ENCODE measurements around the gene MCAM. TPM values are rescaled to one million over a fixed set of nuclear protein-coding genes. Genes with fewer than 3 reads are reported as not detected.

The MCAM gene
- total and polyA plus RNA-seq, 8 donors: 11.2 to 46.7 (median 21.1) TPM

DNA sequence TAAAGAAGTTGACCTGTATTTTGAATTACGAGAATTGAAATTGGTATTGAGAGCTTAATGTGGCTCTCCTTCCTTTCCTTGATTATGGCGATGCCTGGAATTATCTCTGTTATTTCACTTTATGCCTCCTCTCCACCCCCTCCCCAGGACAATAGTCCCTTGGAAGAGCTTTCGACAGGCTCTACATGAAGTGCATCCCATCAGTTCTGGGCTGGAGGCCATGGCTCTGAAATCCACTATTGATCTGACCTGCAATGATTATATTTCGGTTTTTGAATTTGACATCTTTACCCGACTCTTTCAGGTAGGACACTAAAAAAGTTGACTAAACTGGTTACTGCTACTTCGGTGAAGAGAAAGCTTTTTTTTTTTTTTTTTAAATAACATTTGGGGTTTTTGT, 43.2 kb downstream of the MCAM start:
- no peaks in the 10 kb centered on the region for H3K9me3 ChIP-seq
- DNase-seq (no peak), FAIRE-seq (no peak), ATAC-seq (no peak)
- H3K4me3 ChIP-seq: no peak overlapping the region
- no peak overlapping the region for H3K27ac ChIP-seq
- intact Hi-C loops (cut with DNase I): no loop called here
- no peaks in the 10 kb centered on the region for H3K27me3 ChIP-seq
- peaks cover 0 to 4% (median 0%) of the 10 kb centered on the region in 3 donors for H3K4me1 ChIP-seq
- 94 to 96% methylated on average over 6 of the region's 6 CpGs for WGBS, 2 donors
- TF ChIP-seq, protein P1, sequence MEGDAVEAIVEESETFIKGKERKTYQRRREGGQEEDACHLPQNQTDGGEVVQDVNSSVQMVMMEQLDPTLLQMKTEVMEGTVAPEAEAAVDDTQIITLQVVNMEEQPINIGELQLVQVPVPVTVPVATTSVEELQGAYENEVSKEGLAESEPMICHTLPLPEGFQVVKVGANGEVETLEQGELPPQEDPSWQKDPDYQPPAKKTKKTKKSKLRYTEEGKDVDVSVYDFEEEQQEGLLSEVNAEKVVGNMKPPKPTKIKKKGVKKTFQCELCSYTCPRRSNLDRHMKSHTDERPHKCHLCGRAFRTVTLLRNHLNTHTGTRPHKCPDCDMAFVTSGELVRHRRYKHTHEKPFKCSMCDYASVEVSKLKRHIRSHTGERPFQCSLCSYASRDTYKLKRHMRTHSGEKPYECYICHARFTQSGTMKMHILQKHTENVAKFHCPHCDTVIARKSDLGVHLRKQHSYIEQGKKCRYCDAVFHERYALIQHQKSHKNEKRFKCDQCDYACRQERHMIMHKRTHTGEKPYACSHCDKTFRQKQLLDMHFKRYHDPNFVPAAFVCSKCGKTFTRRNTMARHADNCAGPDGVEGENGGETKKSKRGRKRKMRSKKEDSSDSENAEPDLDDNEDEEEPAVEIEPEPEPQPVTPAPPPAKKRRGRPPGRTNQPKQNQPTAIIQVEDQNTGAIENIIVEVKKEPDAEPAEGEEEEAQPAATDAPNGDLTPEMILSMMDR (IDR thresholded peaks at IDR 0.05): no peak
- peaks cover 0 to 13% (median 3%) of the 10 kb centered on the region in 3 donors for H3K36me3 ChIP-seq

DNA sequence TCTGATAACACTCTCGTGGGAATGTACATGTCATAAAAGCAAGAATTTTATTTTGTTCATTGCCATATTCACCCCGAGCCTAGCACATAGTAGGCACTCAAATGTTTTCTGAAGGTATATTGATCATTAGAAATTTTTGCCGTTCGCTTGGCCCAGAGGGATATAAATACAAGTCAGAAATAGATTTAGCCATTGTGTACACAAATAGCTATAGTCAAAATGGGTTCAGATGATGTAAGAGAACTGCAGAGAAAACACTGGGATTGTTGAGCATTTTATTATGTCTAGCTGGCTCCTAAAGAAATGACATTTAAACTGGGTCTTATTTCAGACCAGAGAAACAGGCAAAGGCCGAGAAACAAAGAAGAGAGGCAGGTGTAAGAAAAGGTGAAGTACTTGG, 49.3 kb downstream of the MCAM start:
- peaks cover 0 to 3% (median 0%) of the 10 kb centered on the region in 3 donors for H3K4me1 ChIP-seq
- DNase-seq (no peak), FAIRE-seq (no peak), ATAC-seq (no peak)
- intact Hi-C loops (cut with DNase I): no loop called here
- no peaks in the 10 kb centered on the region for H3K9me3 ChIP-seq
- WGBS, 2 donors: 84 to 85% methylated on average over 5 of the region's 5 CpGs
- no peaks in the 10 kb centered on the region for H3K27me3 ChIP-seq
- no peak overlapping the region for H3K4me3 ChIP-seq
- H3K36me3 ChIP-seq: no peaks in the 10 kb centered on the region
- TF ChIP-seq, protein P1 (IDR thresholded peaks at IDR 0.05): no peak
- no peak overlapping the region for H3K27ac ChIP-seq

DNA sequence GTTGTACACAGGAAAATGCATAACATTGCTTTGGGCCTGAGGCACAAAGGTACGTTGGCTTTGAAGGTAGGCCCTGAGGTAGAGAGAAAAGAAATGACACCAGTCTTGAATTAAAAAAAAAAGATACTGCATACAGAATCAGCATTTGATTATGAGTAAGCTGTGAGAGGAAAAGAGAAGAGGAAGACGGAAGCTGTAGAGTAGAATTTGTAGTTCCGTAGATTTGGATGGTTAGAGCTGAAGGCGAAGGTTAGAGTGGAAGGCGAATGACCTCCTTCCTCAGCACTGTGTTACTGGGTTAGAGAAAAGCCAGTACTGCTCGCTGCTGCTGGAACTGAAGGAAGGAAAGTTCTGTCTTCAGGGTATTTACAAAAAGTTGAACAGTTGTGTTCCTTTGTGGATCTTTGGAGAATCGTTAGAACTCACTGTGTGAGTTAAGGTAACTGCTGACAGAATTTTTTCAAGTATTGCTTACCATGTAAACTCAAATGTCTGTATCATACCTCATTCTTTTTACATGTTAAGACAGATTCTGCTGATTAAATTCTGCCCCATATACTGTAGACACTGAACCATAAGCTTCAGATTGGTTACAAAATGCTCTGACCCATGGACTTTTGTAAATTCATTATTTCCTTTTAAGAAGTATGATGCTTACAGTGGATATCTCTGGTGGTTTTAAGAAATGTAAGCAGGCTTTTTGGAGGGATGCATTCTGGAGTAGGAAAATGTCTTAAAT, 50.2 kb downstream of the MCAM start:
- ATAC-seq: no peak
- Histone ChIP-seq H3K9me3 (no peaks in the 10 kb centered on the region), H3K27me3 (no peaks in the 10 kb centered on the region), H3K4me3 (no peak overlapping the region), H3K4me1 (peaks cover 0 to 3% (median 0%) of the 10 kb centered on the region in 3 donors), H3K27ac (no peak overlapping the region), H3K36me3 (no peaks in the 10 kb centered on the region)
- intact Hi-C loops (cut with DNase I): no loop called here
- 91 to 94% methylated on average over 7 of the region's 7 CpGs for WGBS, 2 donors
- DNase-seq: no peak
- FAIRE-seq: no peak
- TF ChIP-seq, protein P1 (IDR thresholded peaks at IDR 0.05): no peak

DNA sequence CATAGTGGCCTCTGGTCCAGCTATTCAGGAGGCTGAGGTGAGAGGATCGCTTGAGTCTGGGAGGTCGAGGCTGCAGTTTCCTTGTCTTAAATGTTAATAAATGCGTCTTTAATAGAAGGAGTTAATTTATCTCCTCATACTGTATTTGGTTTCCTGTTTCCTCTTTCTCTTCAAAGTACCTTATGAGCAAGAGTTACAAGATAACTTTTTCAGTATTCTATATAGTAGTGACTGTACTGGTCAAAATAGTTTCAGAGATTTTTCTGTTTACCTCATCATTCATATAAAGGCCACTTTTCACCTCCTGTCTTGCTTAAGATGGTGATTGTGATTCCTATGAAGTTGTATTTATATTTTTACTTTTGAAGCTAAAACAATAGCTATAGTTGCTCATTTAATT, 50.9 kb downstream of the MCAM start:
- Histone ChIP-seq H3K36me3 (no peaks in the 10 kb centered on the region), H3K27ac (no peak overlapping the region), H3K4me3 (no peak overlapping the region), H3K4me1 (peaks cover 0 to 3% (median 0%) of the 10 kb centered on the region in 3 donors), H3K27me3 (no peaks in the 10 kb centered on the region), H3K9me3 (no peaks in the 10 kb centered on the region)
- TF ChIP-seq, protein P1 (IDR thresholded peaks at IDR 0.05): no peak
- no peak for FAIRE-seq
- DNase-seq: no peak
- no peak for ATAC-seq
- intact Hi-C loops (cut with DNase I): no loop called here
- 91 to 95% methylated on average over 3 of the region's 3 CpGs for WGBS, 2 donors

DNA sequence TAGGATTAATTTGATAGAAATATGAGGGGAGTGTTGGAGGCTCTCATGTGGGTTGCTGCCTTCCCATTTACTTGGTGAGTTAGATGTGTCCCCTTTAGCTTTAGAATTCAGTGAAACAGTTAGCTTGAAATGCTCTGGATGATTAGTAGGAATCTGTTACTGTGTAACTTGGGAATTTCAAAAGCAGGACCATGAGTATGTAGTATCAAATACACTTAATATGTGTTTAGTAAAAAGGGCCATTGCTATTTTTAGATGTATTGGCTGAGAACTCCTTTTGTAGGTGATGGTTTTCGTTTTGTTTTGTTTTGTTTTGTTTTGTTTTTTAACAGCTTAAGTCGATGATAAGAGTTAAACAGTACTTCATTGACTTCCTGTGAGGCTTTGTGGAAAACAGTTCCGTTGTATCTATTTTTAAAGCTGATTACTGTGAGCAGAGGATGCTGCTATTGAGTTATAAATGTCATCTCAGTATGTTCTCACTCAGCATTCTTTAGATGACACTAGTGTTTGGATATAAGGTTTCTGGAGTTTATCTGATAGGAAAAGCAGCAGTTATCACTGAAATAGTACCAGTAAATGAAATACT, 53.5 kb downstream of the MCAM start:
- WGBS, 2 donors: 23 to 32% methylated on average over 3 of the region's 3 CpGs
- no peak for DNase-seq
- H3K4me1 ChIP-seq: peaks cover 0 to 3% (median 0%) of the 10 kb centered on the region in 3 donors
- no peak for FAIRE-seq
- H3K4me3 ChIP-seq: no peak overlapping the region
- intact Hi-C loops (cut with DNase I): no loop called here
- no peaks in the 10 kb centered on the region for H3K9me3 ChIP-seq
- H3K36me3 ChIP-seq: no peaks in the 10 kb centered on the region
- peak overlapping the region in 1 of 4 donors; percentile 8 for H3K27ac ChIP-seq
- H3K27me3 ChIP-seq: no peaks in the 10 kb centered on the region
- TF ChIP-seq, protein P1 (IDR thresholded peaks at IDR 0.05): no peak
- ATAC-seq: no peak

Data from pancreas (tissue), 10 donors.